Measurements from ENCODE around the gene ZNF827.

- TF ChIP-seq CTCF (IDR thresholded peaks at IDR 0.05) (no peak), POLR2A (IDR thresholded peaks at IDR 0.05) (no peak)
Observed at GRCh38 chr4:145859926-145860325, 78.7 kb downstream of the ZNF827 start.
